Skin of body (tissue), 2 donors: Measurements from ENCODE around the gene PCCA. TPM values are rescaled to one million over a fixed set of nuclear protein-coding genes. Genes with fewer than 3 reads are reported as not detected.

Source experiments
- DNase-seq: peaks from one replicate; lab custom pipeline; 2025; lab: John Stamatoyannopoulos, UW
- total RNA-seq: library from RNA; depleted of rRNA; stranded (reverse); fragments of >200 nt; gene quantifications from one replicate; pipeline ENCODE4 v1.2.3, GENCODE V29; 2014

PCCA gene
- total RNA-seq, 1 donor from 2014 or later = 124 TPM

GRCh38 chr13:100403675-100404074 lies 314.8 kb downstream of the PCCA start:
- no peak for DNase-seq

DNA sequence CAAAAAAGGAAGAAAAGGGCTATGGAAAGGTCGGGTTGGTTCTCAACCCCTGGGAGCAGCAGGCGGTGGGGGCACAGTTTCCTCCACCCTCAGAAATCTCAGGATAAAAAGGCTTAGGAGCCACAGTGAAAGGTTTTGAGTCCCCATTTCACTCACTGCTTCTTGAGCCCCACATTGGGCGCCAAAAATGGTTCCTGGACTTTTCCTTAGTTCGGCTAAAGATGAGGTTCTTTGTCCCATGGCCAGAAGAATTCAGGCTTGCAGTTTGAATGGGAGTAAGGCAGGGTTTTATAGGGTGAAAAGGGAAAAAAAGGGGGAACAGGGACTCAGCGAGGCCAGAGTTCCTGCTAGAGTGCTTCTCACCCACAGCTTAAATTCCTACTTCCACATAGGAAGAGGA lies 320.2 kb downstream of the PCCA start:
- DNase-seq = no peak

GRCh38 chr13:100423375-100423774 lies 334.5 kb downstream of the PCCA start:
- no peak for DNase-seq

- DNase-seq = no peak
Observed at GRCh38 chr13:100428986-100429385, 340.1 kb downstream of the PCCA start.

GRCh38 chr13:100432611-100433010 lies 343.7 kb downstream of the PCCA start:
- no peak for DNase-seq

GRCh38 chr13:100433475-100433874 lies 344.6 kb downstream of the PCCA start:
- DNase-seq = no peak

- DNase-seq = no peak
Observed at GRCh38 chr13:100434010-100434763, 345.3 kb downstream of the PCCA start.

GRCh38 chr13:100436099-100436498 lies 347.2 kb downstream of the PCCA start:
- DNase-seq = no peak

DNA sequence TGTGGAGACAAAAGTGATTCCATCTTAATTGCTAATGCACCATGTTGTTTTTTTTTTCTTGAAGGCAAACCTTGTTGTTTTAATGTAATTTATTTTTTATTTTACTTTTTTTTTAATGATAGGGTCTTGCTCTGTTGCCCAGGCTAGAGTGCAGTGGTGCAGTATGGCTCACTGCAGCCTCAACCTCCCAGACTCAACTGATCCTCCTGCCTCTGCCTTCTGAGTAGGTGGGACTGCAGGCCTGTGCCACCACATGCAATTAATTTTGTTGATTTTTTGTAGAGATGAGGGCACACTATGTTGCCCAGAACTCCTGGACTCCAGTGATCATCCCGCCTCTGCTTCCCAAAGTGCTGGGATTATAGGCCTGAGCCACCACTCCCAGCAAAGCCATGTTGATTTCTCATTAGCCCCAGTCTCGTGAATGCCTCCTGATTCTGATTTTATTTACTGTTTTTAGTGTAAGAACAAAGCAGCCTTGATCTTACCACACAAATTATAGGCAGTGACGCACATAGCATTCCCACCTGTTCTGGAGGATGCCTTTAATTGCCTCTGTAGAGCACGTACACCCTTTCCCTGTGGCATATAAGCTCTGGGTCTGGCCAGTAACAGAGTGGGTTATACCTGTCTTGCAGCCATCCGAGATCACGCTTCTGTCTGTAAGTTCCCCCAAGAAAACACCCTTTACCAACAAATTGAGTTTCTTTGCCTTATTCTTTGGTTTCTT lies 349.3 kb downstream of the PCCA start:
- no peak for DNase-seq

- DNase-seq = no peak
Observed at GRCh38 chr13:100439247-100439970, 350.5 kb downstream of the PCCA start.

DNA sequence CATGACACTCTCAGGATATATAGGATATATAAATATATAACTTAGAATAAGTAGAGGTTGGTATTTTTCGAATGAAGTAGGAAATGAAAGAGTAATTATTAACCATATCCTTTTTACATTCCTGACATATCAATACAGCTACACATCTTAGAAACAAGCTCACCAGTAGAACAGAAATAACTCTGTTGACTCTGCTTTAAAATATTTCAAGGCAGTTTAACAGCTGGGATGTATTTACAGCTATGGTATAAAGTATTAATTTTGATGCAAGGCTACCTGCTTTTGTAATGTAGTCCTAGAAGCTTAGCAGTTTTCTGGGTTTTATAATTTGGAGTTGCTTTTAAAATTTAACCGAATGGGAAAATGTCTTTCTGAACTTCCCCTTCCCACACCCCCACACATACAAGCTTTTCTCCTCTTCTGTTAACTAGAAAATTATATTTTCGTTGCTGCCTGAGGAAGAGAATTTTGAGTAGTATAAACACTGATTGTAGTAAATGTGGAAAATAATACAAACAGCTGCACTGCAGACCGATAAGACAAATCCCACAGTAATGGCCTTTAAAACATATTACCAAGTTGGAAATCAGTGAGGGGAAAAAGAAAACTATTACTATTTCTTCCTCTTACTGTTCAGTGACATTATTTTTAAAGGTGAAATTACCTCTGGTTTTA lies 352.0 kb downstream of the PCCA start:
- no peak for DNase-seq

- DNase-seq = no peak
Observed at GRCh38 chr13:100442095-100442832, 353.4 kb downstream of the PCCA start.

DNA sequence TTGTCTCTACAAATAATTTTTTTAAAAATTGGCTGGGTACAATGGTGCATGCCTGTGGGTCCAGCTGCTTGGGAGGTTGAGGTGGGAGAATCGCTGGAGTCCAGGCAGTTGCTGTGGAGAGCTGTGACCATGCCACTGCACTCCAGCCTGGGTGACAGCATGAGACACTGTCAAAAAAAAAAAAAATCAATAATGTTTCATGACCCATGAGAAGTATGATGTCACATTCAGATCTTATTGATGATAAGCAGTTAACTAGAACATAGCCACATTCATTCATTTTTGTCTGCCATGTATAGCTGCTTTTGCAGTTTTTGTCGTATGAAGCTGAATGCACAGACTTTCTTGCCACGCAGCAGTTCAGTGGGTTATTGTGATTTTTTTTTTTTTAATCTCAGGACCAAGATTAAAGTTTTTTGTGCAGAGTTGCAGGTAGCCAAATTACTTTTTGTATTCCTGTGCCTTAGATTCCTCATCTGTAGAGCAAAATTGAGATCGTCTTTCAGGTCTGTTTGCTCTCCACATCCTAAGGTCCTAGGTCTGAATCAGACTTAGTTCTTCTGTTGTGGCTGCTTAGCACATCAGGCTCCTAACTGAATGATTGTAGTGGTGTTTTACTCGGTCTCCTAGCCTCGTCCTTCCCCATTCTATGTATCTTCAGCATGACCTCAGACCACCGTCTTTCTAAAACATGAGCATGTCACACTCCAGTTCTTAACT lies 354.5 kb downstream of the PCCA start:
- no peak for DNase-seq

DNA sequence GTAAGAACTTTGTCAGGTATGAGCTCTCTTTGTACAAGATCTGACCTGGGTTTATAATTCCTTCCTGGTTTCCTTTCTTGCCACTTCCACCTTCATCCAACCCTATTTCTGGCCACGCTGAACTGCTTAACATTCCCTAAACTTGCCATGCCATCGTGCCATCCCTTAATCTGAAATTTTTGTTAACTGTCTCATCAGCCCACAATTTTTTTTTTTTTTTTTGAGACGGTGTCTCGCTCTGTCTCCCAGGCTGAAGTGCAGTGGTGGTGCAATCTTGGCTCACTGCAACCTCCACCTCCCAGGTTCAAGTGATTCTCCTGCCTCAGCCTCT lies 355.1 kb downstream of the PCCA start:
- no peak for DNase-seq

- DNase-seq = no peak
Observed at GRCh38 chr13:100447831-100448230, 358.9 kb downstream of the PCCA start.

- no peak for DNase-seq
Observed at GRCh38 chr13:100451923-100452322, 363.0 kb downstream of the PCCA start.

- no peak for DNase-seq
Observed at GRCh38 chr13:100454876-100455275, 366.0 kb downstream of the PCCA start.

DNA sequence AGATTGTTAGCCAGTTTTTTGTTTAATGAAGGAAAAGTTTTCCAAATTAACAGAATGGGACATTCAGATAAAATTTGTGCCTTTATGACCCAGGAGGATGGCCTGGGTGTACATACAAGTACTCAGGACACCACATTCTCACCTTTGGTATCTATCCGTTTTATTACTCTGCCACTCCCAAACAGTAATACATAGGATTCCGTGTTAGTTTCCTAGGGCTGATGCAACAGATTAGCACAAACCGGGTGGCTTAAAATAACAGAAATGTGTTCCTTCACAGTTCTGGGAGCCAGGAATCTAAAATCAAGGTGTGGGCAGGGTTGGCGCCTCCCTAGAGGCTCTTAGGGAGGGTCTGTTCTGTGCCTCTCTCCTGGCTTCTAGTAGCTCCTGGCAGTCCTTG lies 369.8 kb downstream of the PCCA start:
- no peak for DNase-seq

- no peak for DNase-seq
Observed at GRCh38 chr13:100459747-100460146, 370.9 kb downstream of the PCCA start.

GRCh38 chr13:100460266-100460665 lies 371.4 kb downstream of the PCCA start:
- DNase-seq = no peak

- no peak for DNase-seq
Observed at GRCh38 chr13:100460791-100461190, 371.9 kb downstream of the PCCA start.
